Measurements from ENCODE around the gene CAMTA1. TPM values are rescaled to one million over a fixed set of nuclear protein-coding genes. Genes with fewer than 3 reads are reported as not detected.

The CAMTA1 gene
- total RNA-seq, 2 experiments from 2014 or later = 45.5 to 45.6 TPM

GRCh38 chr1:7442918-7443317 lies 657.7 kb downstream of the CAMTA1 start:
- ATAC-seq (ENCODE audit: low read depth) (no peak), DNase-seq (no peak)
- no peaks in the 10 kb centered on the region for H3K9me3 Mint-ChIP-seq
- H3K4me3 Mint-ChIP-seq = no peak overlapping the region
- POLR2A ChIA-PET = interaction anchor here (0.6 kb wide), 1 partner anchor 14 kb away, joined by 7 read pairs; no protein-coding TSS in a partner anchor
- H3K4me1 Mint-ChIP-seq = no peaks in the 10 kb centered on the region
- no peaks in the 10 kb centered on the region for H3K27me3 Mint-ChIP-seq
- no peaks in the 10 kb centered on the region for H3K36me3 Mint-ChIP-seq
- H3K27ac Mint-ChIP-seq = no peak overlapping the region

DNA sequence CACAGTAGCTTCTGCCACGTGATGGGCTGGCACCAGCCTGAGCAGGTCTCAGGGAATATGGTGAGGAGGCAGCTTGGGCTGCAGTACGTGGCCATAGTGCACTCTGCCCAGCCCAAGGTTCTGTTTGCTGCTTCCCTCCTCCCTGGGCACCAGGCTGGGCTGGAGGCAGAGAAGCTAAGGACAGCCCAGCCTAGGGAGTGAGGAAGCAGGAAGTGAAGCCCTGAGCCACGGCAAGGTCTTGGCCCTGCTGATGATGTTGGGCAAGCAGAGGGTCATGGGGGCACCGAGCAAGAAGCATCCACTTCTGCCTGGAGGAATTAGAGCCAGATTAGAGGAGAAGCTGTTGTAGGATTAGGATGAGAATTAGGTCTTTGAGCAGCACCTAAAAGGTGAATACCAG lies 659.1 kb downstream of the CAMTA1 start:
- DNase-seq (no peak), ATAC-seq (ENCODE audit: low read depth) (no peak)
- H3K36me3 Mint-ChIP-seq = no peaks in the 10 kb centered on the region
- no peak overlapping the region for H3K27ac Mint-ChIP-seq
- POLR2A ChIA-PET = no interaction called here
- H3K4me3 Mint-ChIP-seq = no peak overlapping the region
- H3K4me1 Mint-ChIP-seq = no peaks in the 10 kb centered on the region
- no peaks in the 10 kb centered on the region for H3K27me3 Mint-ChIP-seq
- H3K9me3 Mint-ChIP-seq = no peaks in the 10 kb centered on the region

DNA sequence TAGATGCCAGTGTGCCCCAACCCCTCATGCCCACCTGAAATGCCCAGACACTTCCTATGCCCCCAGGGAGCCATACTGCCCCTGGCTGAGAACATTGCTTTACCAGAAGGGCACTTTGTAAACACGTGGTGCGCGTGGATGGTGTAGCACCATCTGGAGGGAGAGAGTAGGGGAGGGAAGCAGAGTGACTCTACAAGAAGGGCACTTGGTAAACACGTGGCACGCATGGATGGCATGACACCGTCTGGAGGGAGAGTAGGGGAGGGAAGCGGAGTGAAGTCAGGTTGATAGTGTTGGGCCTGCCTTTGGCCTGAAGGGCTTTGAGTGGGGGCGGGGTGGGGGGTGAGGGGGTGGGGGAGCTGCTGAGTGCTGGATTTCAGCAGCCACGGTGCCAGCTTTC lies 661.8 kb downstream of the CAMTA1 start:
- Mint-ChIP-seq H3K4me3 (no peak overlapping the region), H3K4me1 (no peaks in the 10 kb centered on the region), H3K27ac (no peak overlapping the region), H3K36me3 (no peaks in the 10 kb centered on the region), H3K27me3 (no peaks in the 10 kb centered on the region), H3K9me3 (no peaks in the 10 kb centered on the region)
- ATAC-seq (ENCODE audit: low read depth) (no peak), DNase-seq (no peak)
- POLR2A ChIA-PET = no interaction called here

DNA sequence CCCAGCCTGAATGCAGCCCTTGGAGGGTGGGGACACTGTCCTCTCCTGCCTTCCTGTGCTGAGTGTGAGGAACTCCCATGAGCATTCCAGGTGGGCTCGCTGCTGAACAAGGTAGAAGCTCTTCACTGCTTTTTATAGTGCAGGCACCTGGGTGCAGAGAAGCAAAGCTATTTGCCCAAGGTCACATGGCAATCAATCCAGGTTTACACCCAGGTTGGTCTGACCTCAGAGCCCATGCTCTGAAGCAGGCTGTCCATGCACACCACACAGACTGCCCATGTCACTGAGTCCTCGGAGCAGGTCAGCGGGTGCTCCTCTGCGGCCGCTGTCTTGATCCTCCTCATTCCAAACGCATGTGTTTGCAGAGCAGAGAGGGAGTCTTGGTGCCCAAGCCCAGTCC lies 662.5 kb downstream of the CAMTA1 start:
- no peak overlapping the region for H3K27ac Mint-ChIP-seq
- POLR2A ChIA-PET = no interaction called here
- no peaks in the 10 kb centered on the region for H3K36me3 Mint-ChIP-seq
- no peak for ATAC-seq (ENCODE audit: low read depth)
- DNase-seq = no peak
- H3K4me1 Mint-ChIP-seq = no peaks in the 10 kb centered on the region
- no peak overlapping the region for H3K4me3 Mint-ChIP-seq
- no peaks in the 10 kb centered on the region for H3K9me3 Mint-ChIP-seq
- H3K27me3 Mint-ChIP-seq = no peaks in the 10 kb centered on the region

DNA sequence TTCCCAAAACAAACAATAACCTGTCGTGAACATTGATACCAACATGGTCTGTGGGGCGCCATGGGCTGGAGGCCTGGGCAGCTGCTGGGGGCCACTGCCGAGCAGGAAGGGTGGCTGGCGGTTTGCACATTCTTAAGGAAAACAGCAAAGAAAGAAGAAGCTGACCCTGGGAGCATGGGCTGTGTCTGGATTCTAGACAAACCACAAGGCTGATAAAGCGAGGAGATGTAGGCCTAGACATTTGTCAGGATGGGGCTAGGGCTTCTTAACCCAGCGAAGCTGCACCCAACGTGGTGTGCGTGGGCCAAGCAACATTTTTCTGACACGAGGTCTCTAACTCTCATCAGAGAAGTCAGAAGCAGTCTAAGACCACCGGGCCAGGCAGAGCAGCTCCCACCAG lies 663.7 kb downstream of the CAMTA1 start:
- no peak for ATAC-seq (ENCODE audit: low read depth)
- POLR2A ChIA-PET = no interaction called here
- Mint-ChIP-seq H3K9me3 (no peaks in the 10 kb centered on the region), H3K4me3 (no peak overlapping the region), H3K4me1 (peaks cover under 1% of the 10 kb centered on the region), H3K27me3 (no peaks in the 10 kb centered on the region), H3K36me3 (no peaks in the 10 kb centered on the region), H3K27ac (no peak overlapping the region)
- no peak for DNase-seq

DNA sequence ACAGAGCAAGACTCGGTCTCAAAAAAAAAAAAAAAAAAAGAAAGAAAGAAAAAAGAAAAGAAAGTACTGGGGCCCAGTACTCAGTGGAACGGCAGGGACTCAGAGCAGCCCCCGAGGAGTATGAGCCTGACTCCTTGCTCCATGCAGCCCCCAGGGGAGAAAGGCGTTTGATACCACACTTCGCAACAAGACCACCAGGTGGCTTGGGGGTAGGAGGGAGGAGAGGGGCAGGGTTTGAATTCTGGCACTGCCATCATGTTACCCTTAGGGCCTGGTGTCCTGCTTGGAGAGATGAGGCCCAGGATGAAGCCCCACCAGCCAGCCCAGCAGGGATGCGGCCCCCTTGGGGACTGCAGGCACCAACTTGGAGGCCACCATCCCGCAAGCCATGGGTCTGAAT lies 664.5 kb downstream of the CAMTA1 start:
- Mint-ChIP-seq H3K4me1 (peaks cover 1% of the 10 kb centered on the region), H3K36me3 (no peaks in the 10 kb centered on the region), H3K9me3 (no peaks in the 10 kb centered on the region), H3K27me3 (no peaks in the 10 kb centered on the region), H3K4me3 (no peak overlapping the region), H3K27ac (no peak overlapping the region)
- no peak for DNase-seq
- POLR2A ChIA-PET = no interaction called here
- no peak for ATAC-seq (ENCODE audit: low read depth)

DNA sequence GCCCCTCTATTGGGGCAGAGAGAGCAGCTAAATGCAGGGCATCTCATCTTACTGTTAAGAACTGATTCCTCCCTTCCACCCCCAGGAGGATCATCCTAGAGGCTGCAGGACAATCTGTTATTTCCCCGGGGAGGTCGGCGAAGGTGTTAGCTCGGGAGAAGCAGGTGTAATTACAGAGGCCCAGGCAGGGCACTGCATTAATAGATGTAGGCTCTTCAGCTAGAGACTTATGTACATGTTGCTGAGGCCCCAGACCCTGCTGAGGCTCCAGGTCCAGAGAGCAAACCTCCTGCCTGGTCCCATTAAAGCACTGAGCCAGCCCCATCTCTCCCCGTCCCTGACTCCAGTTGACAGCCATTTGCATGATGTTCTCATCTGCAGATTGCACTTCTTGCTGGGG lies 665.6 kb downstream of the CAMTA1 start:
- no peak overlapping the region for H3K27ac Mint-ChIP-seq
- no peaks in the 10 kb centered on the region for H3K27me3 Mint-ChIP-seq
- H3K36me3 Mint-ChIP-seq = no peaks in the 10 kb centered on the region
- H3K9me3 Mint-ChIP-seq = no peaks in the 10 kb centered on the region
- no peak for DNase-seq
- peaks cover 1% of the 10 kb centered on the region for H3K4me1 Mint-ChIP-seq
- POLR2A ChIA-PET = no interaction called here
- no peak overlapping the region for H3K4me3 Mint-ChIP-seq
- no peak for ATAC-seq (ENCODE audit: low read depth)

GRCh38 chr1:7453038-7453437 lies 667.8 kb downstream of the CAMTA1 start:
- no peak overlapping the region for H3K4me3 Mint-ChIP-seq
- ATAC-seq (ENCODE audit: low read depth) = no peak
- H3K36me3 Mint-ChIP-seq = no peaks in the 10 kb centered on the region
- no peaks in the 10 kb centered on the region for H3K9me3 Mint-ChIP-seq
- H3K4me1 Mint-ChIP-seq = peaks cover 1% of the 10 kb centered on the region
- H3K27me3 Mint-ChIP-seq = no peaks in the 10 kb centered on the region
- H3K27ac Mint-ChIP-seq = no peak overlapping the region
- POLR2A ChIA-PET = no interaction called here
- no peak for DNase-seq

DNA sequence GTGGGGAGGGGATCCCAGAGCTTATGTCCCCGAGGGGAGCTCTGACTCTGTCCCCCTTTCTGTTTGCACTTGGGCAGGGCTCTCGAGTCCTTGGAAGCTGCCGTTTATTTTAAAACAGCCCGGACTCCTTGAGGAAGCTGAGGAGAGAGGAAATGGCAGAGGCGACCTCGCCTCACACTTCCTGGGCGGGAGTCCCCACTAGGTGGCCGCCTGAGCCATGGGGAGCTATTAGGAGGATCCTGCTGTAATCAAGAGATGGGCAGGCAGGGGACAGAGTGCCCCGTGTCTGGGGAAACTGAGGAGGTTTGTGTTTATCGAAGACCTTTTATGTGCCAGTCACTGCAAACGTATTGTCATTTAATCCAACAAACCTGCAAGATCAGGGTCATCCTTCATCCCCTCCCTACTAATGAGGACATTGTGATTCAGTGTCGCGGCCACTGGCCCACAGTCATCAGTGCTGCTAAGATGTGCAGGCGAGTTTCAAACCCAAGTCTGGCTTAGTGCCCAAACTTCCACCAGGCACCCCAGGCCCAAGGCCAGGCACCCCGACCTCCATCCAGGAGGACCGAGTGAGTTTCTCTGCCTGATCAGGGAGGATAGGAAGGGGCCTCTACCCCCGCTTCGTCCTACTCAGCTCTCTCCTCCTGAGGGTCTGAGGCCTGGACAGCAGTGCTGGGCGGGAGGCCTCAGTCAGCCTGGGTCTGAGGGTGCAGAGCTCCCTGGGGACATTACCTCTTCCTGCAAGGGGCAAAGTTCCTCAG lies 669.0 kb downstream of the CAMTA1 start:
- Mint-ChIP-seq H3K9me3 (no peaks in the 10 kb centered on the region), H3K27me3 (no peaks in the 10 kb centered on the region), H3K4me3 (no peak overlapping the region), H3K36me3 (no peaks in the 10 kb centered on the region), H3K4me1 (peaks cover 1% of the 10 kb centered on the region), H3K27ac (no peak overlapping the region)
- DNase-seq = no peak
- POLR2A ChIA-PET = no interaction called here
- ATAC-seq (ENCODE audit: low read depth) = no peak

DNA sequence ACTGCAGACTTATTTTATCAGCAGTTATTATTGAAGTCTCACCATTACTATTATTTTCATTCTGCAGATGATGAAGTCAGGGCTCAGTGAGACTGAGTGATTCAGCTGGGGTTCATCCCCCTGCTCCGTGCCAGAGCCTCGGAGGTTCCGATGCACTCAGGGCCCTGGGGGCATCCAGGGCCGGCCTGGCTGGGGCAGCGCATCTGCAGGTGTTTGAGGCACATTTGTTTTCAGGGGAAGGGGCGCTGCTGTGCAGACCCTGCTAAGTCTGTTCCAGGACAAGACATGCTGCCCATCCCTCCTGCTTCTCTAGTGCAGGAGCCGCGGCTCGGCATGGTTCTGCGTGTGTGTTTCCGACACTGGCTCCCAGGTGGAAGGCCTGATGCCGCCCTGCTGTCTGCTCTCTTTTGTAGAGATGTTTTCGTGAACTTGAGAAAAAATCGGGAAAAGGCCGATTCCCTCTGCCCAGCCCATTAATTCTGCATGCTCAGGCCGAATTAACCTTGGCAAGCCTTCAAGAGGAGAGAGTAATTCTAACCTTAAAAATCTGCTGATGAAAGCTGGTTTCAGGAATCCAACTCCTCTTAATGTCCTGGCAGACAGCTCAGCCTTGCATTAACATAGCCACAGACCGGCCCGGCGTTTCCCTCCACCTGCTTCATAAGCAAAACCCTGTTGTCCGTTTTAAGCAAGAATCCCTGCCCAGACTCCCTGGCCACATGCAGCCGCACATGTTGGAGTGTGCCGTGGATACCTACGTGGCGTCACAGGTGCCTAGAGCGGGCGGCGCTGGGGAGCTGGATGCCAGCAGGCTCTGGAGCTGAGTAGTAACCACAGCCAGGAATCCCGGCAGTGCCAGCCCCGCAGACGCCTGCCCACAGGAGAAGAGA lies 669.9 kb downstream of the CAMTA1 start:
- POLR2A ChIA-PET = no interaction called here
- ATAC-seq (ENCODE audit: low read depth) (no peak), DNase-seq (no peak)
- H3K27me3 Mint-ChIP-seq = no peaks in the 10 kb centered on the region
- no peak overlapping the region for H3K27ac Mint-ChIP-seq
- peaks cover 1% of the 10 kb centered on the region for H3K4me1 Mint-ChIP-seq
- H3K36me3 Mint-ChIP-seq = no peaks in the 10 kb centered on the region
- H3K4me3 Mint-ChIP-seq = no peak overlapping the region
- H3K9me3 Mint-ChIP-seq = no peaks in the 10 kb centered on the region

GRCh38 chr1:7455796-7456721 lies 670.8 kb downstream of the CAMTA1 start:
- H3K36me3 Mint-ChIP-seq = no peaks in the 10 kb centered on the region
- no peaks in the 10 kb centered on the region for H3K9me3 Mint-ChIP-seq
- ATAC-seq (ENCODE audit: low read depth) = no peak
- no peaks in the 10 kb centered on the region for H3K27me3 Mint-ChIP-seq
- POLR2A ChIA-PET = no interaction called here
- no peak overlapping the region for H3K4me3 Mint-ChIP-seq
- no peak for DNase-seq
- no peak overlapping the region for H3K27ac Mint-ChIP-seq
- peaks cover 1% of the 10 kb centered on the region for H3K4me1 Mint-ChIP-seq

DNA sequence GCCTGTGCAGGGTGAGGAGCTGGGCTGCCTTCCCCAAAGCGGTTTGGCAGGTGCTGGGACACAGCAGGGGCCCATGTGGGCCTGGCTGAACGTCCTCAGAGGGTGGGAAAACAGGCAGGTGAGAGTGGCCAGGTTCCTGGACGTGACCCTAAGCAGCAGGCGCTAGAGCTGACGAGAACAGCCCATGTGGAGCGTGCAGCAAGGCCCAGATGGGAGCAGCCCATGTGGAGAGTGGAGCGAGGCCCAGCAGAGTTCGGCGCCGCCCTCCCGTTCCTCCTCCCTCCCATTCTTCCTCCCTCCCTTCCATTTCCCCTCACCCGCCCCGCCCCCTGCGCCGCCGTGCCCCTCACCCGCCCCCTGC lies 671.4 kb downstream of the CAMTA1 start:
- peaks cover 1% of the 10 kb centered on the region for H3K4me1 Mint-ChIP-seq
- no peak overlapping the region for H3K4me3 Mint-ChIP-seq
- H3K27me3 Mint-ChIP-seq = no peaks in the 10 kb centered on the region
- DNase-seq = no peak
- POLR2A ChIA-PET = interaction anchor here (0.7 kb wide), 1 partner anchor 14 kb away, joined by 7 read pairs; no protein-coding TSS in a partner anchor
- ATAC-seq (ENCODE audit: low read depth) = no peak
- H3K9me3 Mint-ChIP-seq = no peaks in the 10 kb centered on the region
- no peak overlapping the region for H3K27ac Mint-ChIP-seq
- no peaks in the 10 kb centered on the region for H3K36me3 Mint-ChIP-seq

DNA sequence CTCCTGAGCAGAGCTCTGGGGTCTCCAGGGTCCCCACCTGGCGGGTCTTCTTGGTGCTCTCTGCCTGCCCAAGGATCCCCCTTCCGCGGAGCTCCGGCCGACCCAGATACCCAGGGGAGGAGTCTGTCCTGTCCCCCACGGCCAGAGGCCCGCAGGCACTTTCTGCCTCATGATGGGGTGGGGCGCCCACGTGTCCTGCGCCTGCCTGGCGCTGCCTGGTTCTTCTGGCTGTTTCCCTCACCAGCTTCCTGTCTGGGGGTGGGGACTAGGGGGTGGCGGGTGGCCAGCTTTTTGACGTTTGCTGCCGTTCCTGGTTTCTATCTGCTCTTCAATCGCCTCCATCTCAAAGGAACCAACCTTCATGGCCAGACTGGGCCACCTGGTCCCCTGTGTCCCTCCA lies 672.6 kb downstream of the CAMTA1 start:
- Mint-ChIP-seq H3K4me1 (peaks cover 1% of the 10 kb centered on the region), H3K27me3 (no peaks in the 10 kb centered on the region), H3K4me3 (no peak overlapping the region), H3K9me3 (no peaks in the 10 kb centered on the region), H3K36me3 (no peaks in the 10 kb centered on the region), H3K27ac (no peak overlapping the region)
- no peak for DNase-seq
- POLR2A ChIA-PET = no interaction called here
- no peak for ATAC-seq (ENCODE audit: low read depth)
